ENCODE results near the gene CDC14A. TPM values are rescaled to one million over a fixed set of nuclear protein-coding genes. Genes with fewer than 3 reads are reported as not detected.

CDC14A gene
- total RNA-seq, 4 donors from 2014 or later = 6.6 to 12.2 (median 7.4) TPM

GRCh38 chr1:100347009-100347966 lies 5.0 kb upstream of the CDC14A start:
- no peaks in the 10 kb centered on the region for H3K27me3 ChIP-seq
- TF ChIP-seq EP300 (IDR thresholded peaks at IDR 0.05) (no peak), POLR2AphosphoS5 (IDR thresholded peaks at IDR 0.05) (no peak), POLR2A (IDR thresholded peaks at IDR 0.05; ENCODE audit: low read depth) (no peak)
- TF ChIP-seq, protein P1, sequence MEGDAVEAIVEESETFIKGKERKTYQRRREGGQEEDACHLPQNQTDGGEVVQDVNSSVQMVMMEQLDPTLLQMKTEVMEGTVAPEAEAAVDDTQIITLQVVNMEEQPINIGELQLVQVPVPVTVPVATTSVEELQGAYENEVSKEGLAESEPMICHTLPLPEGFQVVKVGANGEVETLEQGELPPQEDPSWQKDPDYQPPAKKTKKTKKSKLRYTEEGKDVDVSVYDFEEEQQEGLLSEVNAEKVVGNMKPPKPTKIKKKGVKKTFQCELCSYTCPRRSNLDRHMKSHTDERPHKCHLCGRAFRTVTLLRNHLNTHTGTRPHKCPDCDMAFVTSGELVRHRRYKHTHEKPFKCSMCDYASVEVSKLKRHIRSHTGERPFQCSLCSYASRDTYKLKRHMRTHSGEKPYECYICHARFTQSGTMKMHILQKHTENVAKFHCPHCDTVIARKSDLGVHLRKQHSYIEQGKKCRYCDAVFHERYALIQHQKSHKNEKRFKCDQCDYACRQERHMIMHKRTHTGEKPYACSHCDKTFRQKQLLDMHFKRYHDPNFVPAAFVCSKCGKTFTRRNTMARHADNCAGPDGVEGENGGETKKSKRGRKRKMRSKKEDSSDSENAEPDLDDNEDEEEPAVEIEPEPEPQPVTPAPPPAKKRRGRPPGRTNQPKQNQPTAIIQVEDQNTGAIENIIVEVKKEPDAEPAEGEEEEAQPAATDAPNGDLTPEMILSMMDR (IDR thresholded peaks at IDR 0.05) = no peak
- intact Hi-C loops (cut with DNase I) = no loop called here
- 82% methylated on average over 5 of the region's 5 CpGs for WGBS
- no peak overlapping the region for H3K27ac ChIP-seq (replicated peaks in 1 of 4)
- H3K36me3 ChIP-seq = no peaks in the 10 kb centered on the region
- H3K9me3 ChIP-seq = no peaks in the 10 kb centered on the region
- H3K4me1 ChIP-seq = peaks cover 0 to 6% (median 3%) of the 10 kb centered on the region in 4 donors
- H3K4me3 ChIP-seq = no peak overlapping the region
- DNase-seq (ENCODE audit: extremely low spot score) = no peak

DNA sequence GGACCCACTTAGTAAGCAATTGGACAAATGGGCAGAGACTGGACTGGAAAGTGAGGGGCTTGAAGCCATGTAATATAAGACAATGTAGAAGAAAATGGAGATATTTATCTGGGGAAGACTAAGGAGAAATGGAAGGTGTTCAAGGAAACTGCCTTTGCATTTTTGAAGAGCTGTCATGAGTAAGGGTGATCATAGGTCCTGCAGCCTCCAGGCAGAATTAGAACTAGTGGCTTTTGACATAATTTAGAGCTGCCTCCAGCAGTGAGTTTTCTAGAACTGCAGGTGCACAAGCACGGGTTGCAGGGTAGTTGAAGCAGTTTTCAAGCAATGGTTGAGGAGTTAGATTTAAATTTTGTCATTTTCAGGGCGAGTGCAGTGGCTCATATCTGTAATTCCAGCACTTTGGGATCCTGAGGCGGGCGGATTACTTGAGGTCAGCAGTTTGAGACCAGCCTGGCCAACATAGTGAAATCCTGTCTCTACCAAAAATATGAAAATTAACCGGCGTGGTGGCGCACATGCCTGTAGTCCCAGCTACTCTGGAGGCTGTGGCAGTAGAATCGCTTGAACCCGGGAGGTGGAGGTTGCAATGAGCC lies 3.7 kb upstream of the CDC14A start:
- no peak for TF ChIP-seq POLR2A (IDR thresholded peaks at IDR 0.05; ENCODE audit: low read depth)
- TF ChIP-seq POLR2AphosphoS5 (IDR thresholded peaks at IDR 0.05) = no peak
- TF ChIP-seq EP300 (IDR thresholded peaks at IDR 0.05) = no peak
- TF ChIP-seq, protein P1 (IDR thresholded peaks at IDR 0.05) = no peak
- 95% methylated on average over 9 of the region's 9 CpGs for WGBS
- H3K27me3 ChIP-seq = no peaks in the 10 kb centered on the region
- DNase-seq (ENCODE audit: extremely low spot score) = no peak
- intact Hi-C loops (cut with DNase I) = no loop called here
- H3K4me1 ChIP-seq = peaks cover 2 to 13% (median 10%) of the 10 kb centered on the region in 4 donors
- no peaks in the 10 kb centered on the region for H3K36me3 ChIP-seq
- no peaks in the 10 kb centered on the region for H3K9me3 ChIP-seq
- no peak overlapping the region for H3K4me3 ChIP-seq
- no peak overlapping the region for H3K27ac ChIP-seq (replicated peaks in 1 of 4)

DNA sequence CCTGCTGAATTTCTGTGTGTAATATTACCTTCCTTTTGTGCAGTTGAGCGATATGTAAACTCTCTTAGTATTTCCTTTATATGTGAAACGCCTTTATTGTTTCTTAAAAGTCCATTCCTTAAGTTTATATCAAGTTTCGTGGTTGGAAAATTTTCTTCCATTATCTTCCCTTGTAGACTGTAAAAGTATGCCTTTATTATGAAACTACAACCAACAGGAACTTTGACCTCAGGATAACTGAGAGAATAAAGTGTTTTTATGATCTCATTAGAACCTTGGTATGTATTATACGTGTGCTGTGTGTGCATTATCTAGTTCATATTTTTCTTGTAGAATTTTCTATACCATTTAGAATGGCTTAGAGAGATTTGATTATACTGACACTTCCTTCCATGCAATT lies 3.1 kb upstream of the CDC14A start:
- intact Hi-C loops (cut with DNase I) = no loop called here
- H3K9me3 ChIP-seq = no peaks in the 10 kb centered on the region
- TF ChIP-seq, protein P1 (IDR thresholded peaks at IDR 0.05) = no peak
- TF ChIP-seq POLR2AphosphoS5 (IDR thresholded peaks at IDR 0.05) (no peak), EP300 (IDR thresholded peaks at IDR 0.05) (no peak), POLR2A (IDR thresholded peaks at IDR 0.05; ENCODE audit: low read depth) (no peak)
- H3K36me3 ChIP-seq = no peaks in the 10 kb centered on the region
- H3K27me3 ChIP-seq = no peaks in the 10 kb centered on the region
- H3K4me3 ChIP-seq = no peak overlapping the region
- no peak overlapping the region for H3K27ac ChIP-seq (replicated peaks in 1 of 4)
- no peak for DNase-seq (ENCODE audit: extremely low spot score)
- WGBS = 96% methylated on average over 4 of the region's 4 CpGs
- peaks cover 8 to 19% (median 16%) of the 10 kb centered on the region in 4 donors for H3K4me1 ChIP-seq

GRCh38 chr1:100350787-100351094 lies 1.6 kb upstream of the CDC14A start:
- Histone ChIP-seq H3K9me3 (no peaks in the 10 kb centered on the region), H3K4me1 (peaks cover 21 to 33% (median 29%) of the 10 kb centered on the region in 4 donors), H3K27ac (replicated peaks in 1 of 4) (peak overlapping the region; percentile 88 to 91 (median 89)), H3K36me3 (no peaks in the 10 kb centered on the region), H3K27me3 (no peaks in the 10 kb centered on the region), H3K4me3 (peak overlapping the region; percentile 78 to 95 (median 80))
- no peak for DNase-seq (ENCODE audit: extremely low spot score)
- intact Hi-C loops (cut with DNase I) = loop anchor here (5.0 kb wide), 3 partner anchors 83 to 107 kb away; partner anchors contain the start of genes DBT and RTCA
- 75% methylated on average over 10 of the region's 10 CpGs for WGBS
- TF ChIP-seq EP300 (IDR thresholded peaks at IDR 0.05) (no peak), POLR2A (IDR thresholded peaks at IDR 0.05; ENCODE audit: low read depth) (no peak), POLR2AphosphoS5 (IDR thresholded peaks at IDR 0.05) (no peak)
- TF ChIP-seq, protein P1 (IDR thresholded peaks at IDR 0.05) = no peak
